GM19043 (cell line): Measurements from ENCODE around the gene MRPL27.

Experiments used
- ATAC-seq: cut with Tn5 transposase; IDR thresholded peaks from one replicate; pipeline ENCODE4 v1.9.1; 2021; ENCODE audit warnings: low read depth; ENCODE audit not compliant: unreplicated experiment

MRPL27 gene

GRCh38 chr17:50319306-50320004, 53.5 kb downstream of the MRPL27 start:
- no peak for ATAC-seq

GRCh38 chr17:50318501-50319285, 54.3 kb downstream of the MRPL27 start:
- ATAC-seq, result no peak
